Skeletal muscle tissue (tissue), 4 donors: ENCODE measurements around the gene FBXL4. TPM values are rescaled to one million over a fixed set of nuclear protein-coding genes. Genes with fewer than 3 reads are reported as not detected.
"Not testable (repeated sequence)": the region's sequence is repeated elsewhere in the genome, so short reads cannot be mapped to it uniquely, and the experiment has no call there.

ENCODE experiments used
- H3K27ac ChIP-seq: one replicate; pipeline ENCODE4 v1.7.0; 2013; ENCODE audit warnings: mild to moderate bottlenecking, low read depth, low read length, inconsistent platforms
- H3K27me3 ChIP-seq, 3 donors: one replicate each; pipeline ENCODE4 v1.7.0; 2013; ENCODE audit warnings: low read length in 3 of 3; ENCODE audit not compliant: control insufficient read depth in 3 of 3, insufficient read depth in 3 of 3
- H3K36me3 ChIP-seq, 3 donors: one replicate each; pipeline ENCODE4 v1.7.0; 2013; ENCODE audit warnings: low read length in 3 of 3; ENCODE audit not compliant: control insufficient read depth in 3 of 3, insufficient read depth in 3 of 3
- H3K4me1 ChIP-seq, 3 donors: one replicate each; pipeline ENCODE4 v1.7.0; 2013; ENCODE audit warnings: low read length in 3 of 3, mild to moderate bottlenecking in 3 of 3; ENCODE audit not compliant: control insufficient read depth in 3 of 3, insufficient read depth in 3 of 3
- H3K4me3 ChIP-seq, 3 donors: one replicate each; pipeline ENCODE4 v1.7.0; 2013; ENCODE audit warnings: low read length in 3 of 3
- H3K9ac ChIP-seq, 3 donors: one replicate each; pipeline ENCODE4 v1.7.0; 2013; ENCODE audit warnings: low read length in 3 of 3, mild to moderate bottlenecking in 3 of 3, moderate library complexity in 2 of 3, low read depth in 1 of 3
- H3K9me3 ChIP-seq, 3 donors: one replicate each; pipeline ENCODE4 v1.7.0; 2013; ENCODE audit warnings: low read length in 3 of 3; ENCODE audit not compliant: control insufficient read depth in 3 of 3
- total RNA-seq: library from RNA; depleted of rRNA; stranded (reverse); fragments of >200 nt; gene quantifications from one replicate; pipeline ENCODE4 v1.2.3, GENCODE V29; 2014
- donor health status: Osteomylitis.

The FBXL4 gene
- total RNA-seq, 1 donor from 2014 or later = 14.1 TPM

- Histone ChIP-seq H3K4me1 (no peaks in the 10 kb centered on the region), H3K9ac (no peak overlapping the region), H3K36me3 (peaks cover 0 to 2% (median 0%) of the 10 kb centered on the region in 3 donors), H3K9me3 (no peaks in the 10 kb centered on the region), H3K27ac (no peak overlapping the region), H3K27me3 (no peaks in the 10 kb centered on the region), H3K4me3 (no peak overlapping the region)
These were observed 15.4 kb downstream of the FBXL4 start for GRCh38 chr6:98932381-98932780.

GRCh38 chr6:98931696-98932095 is 16.1 kb downstream of the FBXL4 start:
- Histone ChIP-seq H3K9ac (no peak overlapping the region), H3K9me3 (no peaks in the 10 kb centered on the region), H3K4me1 (no peaks in the 10 kb centered on the region), H3K36me3 (peaks cover 0 to 4% (median under 1%) of the 10 kb centered on the region in 3 donors), H3K27me3 (no peaks in the 10 kb centered on the region), H3K4me3 (no peak overlapping the region), H3K27ac (no peak overlapping the region)

- no peak overlapping the region for H3K27ac ChIP-seq
- no peak overlapping the region for H3K4me3 ChIP-seq
- H3K27me3 ChIP-seq = no peaks in the 10 kb centered on the region
- peaks cover 0 to 2% (median 0%) of the 10 kb centered on the region in 3 donors for H3K4me1 ChIP-seq
- H3K36me3 ChIP-seq = peaks cover 4 to 10% (median 5%) of the 10 kb centered on the region in 3 donors
- H3K9me3 ChIP-seq = no peaks in the 10 kb centered on the region
- H3K9ac ChIP-seq = no peak overlapping the region
These were observed 18.2 kb downstream of the FBXL4 start for GRCh38 chr6:98929498-98930060.

- no peaks in the 10 kb centered on the region for H3K9me3 ChIP-seq
- H3K27me3 ChIP-seq = no peaks in the 10 kb centered on the region
- no peak overlapping the region for H3K4me3 ChIP-seq
- H3K4me1 ChIP-seq = peaks cover 0 to 2% (median 0%) of the 10 kb centered on the region in 3 donors
- no peak overlapping the region for H3K9ac ChIP-seq
- peaks cover 4 to 10% (median 5%) of the 10 kb centered on the region in 3 donors for H3K36me3 ChIP-seq
- H3K27ac ChIP-seq = no peak overlapping the region
These were observed 19.1 kb downstream of the FBXL4 start for GRCh38 chr6:98928688-98929087.

GRCh38 chr6:98927534-98927933 is 20.2 kb downstream of the FBXL4 start:
- Histone ChIP-seq H3K27ac (no peak overlapping the region), H3K4me1 (peaks cover 0 to 2% (median 0%) of the 10 kb centered on the region in 3 donors), H3K36me3 (peaks cover 4 to 10% (median 5%) of the 10 kb centered on the region in 3 donors), H3K27me3 (no peaks in the 10 kb centered on the region), H3K4me3 (no peak overlapping the region), H3K9me3 (no peaks in the 10 kb centered on the region), H3K9ac (no peak overlapping the region)

GRCh38 chr6:98925831-98926230 is 21.9 kb downstream of the FBXL4 start:
- H3K36me3 ChIP-seq = peaks cover 4 to 10% (median 5%) of the 10 kb centered on the region in 3 donors
- peaks cover 0 to 2% (median 0%) of the 10 kb centered on the region in 3 donors for H3K4me1 ChIP-seq
- H3K27ac ChIP-seq = no peak overlapping the region
- H3K9me3 ChIP-seq = no peaks in the 10 kb centered on the region
- H3K9ac ChIP-seq = no peak overlapping the region
- no peak overlapping the region for H3K4me3 ChIP-seq
- no peaks in the 10 kb centered on the region for H3K27me3 ChIP-seq

GRCh38 chr6:98924647-98925046 is 23.1 kb downstream of the FBXL4 start:
- H3K9me3 ChIP-seq = no peaks in the 10 kb centered on the region
- H3K27ac ChIP-seq = no peak overlapping the region
- H3K4me1 ChIP-seq = peaks cover 0 to 2% (median 0%) of the 10 kb centered on the region in 3 donors
- H3K4me3 ChIP-seq = no peak overlapping the region
- no peaks in the 10 kb centered on the region for H3K27me3 ChIP-seq
- peaks cover 4 to 10% (median 5%) of the 10 kb centered on the region in 3 donors for H3K36me3 ChIP-seq
- H3K9ac ChIP-seq = no peak overlapping the region

- Histone ChIP-seq H3K4me1 (peaks cover 0 to 2% (median 0%) of the 10 kb centered on the region in 3 donors), H3K27ac (no peak overlapping the region), H3K4me3 (no peak overlapping the region), H3K36me3 (peaks cover 0 to 1% (median 0%) of the 10 kb centered on the region in 3 donors), H3K27me3 (no peaks in the 10 kb centered on the region), H3K9ac (no peak overlapping the region), H3K9me3 (no peaks in the 10 kb centered on the region)
These were observed 26.8 kb downstream of the FBXL4 start for GRCh38 chr6:98920904-98921431.

- H3K4me1 ChIP-seq, H3K27me3 ChIP-seq, H3K9me3 ChIP-seq, H3K9ac ChIP-seq, H3K27ac ChIP-seq, H3K4me3 ChIP-seq, H3K36me3 ChIP-seq: not testable (repeated sequence)
These were observed 36.8 kb downstream of the FBXL4 start for GRCh38 chr6:98910946-98911345.

- H3K4me1 ChIP-seq = no peaks in the 10 kb centered on the region
- H3K4me3 ChIP-seq = no peak overlapping the region
- H3K36me3 ChIP-seq = peaks cover 0 to 9% (median 4%) of the 10 kb centered on the region in 3 donors
- H3K9me3 ChIP-seq = no peaks in the 10 kb centered on the region
- no peaks in the 10 kb centered on the region for H3K27me3 ChIP-seq
- H3K9ac ChIP-seq = no peak overlapping the region
- H3K27ac ChIP-seq = no peak overlapping the region
These were observed 38.5 kb downstream of the FBXL4 start for GRCh38 chr6:98909236-98909635.
